ENCODE data around the gene INPP5A. TPM values are rescaled to one million over a fixed set of nuclear protein-coding genes. Genes with fewer than 3 reads are reported as not detected.

The INPP5A gene
- total RNA-seq, 2 donors from 2014 or later: 14.8 to 18.6 TPM

DNA sequence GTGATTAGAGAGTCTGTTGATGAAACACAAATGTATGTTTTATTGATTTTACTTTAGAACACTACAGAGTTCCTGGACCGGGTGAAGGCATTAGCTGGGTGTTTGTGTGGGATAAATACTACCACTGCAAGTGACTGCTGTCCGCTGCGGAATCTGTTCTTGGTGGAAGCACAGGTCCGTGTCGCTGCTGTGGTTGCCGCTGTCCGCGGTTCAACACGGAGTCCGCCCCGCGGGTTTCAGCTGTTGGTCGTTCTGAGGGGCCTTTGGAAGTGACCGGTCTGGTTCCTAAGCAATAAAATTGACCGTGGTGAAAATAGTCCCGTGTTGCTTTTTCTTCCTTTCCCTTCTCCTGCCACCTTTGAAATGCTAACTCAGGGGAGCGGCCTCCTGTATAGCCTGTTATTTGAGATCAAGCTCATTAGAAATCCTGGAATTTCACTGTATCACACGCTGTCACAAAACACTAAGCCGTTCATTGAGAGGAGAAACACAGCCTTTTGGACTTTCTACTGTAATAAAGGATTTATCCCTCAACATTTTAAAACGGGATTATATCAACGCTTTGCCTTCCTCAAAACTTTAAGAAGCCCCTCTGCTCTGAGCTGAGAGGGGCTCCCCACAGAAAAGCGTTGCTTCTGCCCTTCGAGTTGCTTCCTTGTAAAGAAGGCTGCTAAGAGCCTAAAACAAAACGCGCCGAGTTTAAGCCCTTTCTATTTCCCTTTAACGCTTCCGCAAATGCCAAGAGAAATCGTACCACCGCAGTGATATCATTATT lies 245.8 kb downstream of the INPP5A start:
- Mint-ChIP-seq H3K9me3 (no peaks in the 10 kb centered on the region), H3K27ac (no peak overlapping the region), H3K36me3 (no peaks in the 10 kb centered on the region), H3K27me3 (peaks cover 0 to 5% of the 10 kb centered on the region in 2 donors), H3K4me1 (ENCODE audit: low read depth in 2 of 2) (no peaks in the 10 kb centered on the region), H3K4me3 (peak overlapping the region; percentile 20)
- DNase-seq (ENCODE audit: low spot score) (no peak), ATAC-seq (no peak)

DNA sequence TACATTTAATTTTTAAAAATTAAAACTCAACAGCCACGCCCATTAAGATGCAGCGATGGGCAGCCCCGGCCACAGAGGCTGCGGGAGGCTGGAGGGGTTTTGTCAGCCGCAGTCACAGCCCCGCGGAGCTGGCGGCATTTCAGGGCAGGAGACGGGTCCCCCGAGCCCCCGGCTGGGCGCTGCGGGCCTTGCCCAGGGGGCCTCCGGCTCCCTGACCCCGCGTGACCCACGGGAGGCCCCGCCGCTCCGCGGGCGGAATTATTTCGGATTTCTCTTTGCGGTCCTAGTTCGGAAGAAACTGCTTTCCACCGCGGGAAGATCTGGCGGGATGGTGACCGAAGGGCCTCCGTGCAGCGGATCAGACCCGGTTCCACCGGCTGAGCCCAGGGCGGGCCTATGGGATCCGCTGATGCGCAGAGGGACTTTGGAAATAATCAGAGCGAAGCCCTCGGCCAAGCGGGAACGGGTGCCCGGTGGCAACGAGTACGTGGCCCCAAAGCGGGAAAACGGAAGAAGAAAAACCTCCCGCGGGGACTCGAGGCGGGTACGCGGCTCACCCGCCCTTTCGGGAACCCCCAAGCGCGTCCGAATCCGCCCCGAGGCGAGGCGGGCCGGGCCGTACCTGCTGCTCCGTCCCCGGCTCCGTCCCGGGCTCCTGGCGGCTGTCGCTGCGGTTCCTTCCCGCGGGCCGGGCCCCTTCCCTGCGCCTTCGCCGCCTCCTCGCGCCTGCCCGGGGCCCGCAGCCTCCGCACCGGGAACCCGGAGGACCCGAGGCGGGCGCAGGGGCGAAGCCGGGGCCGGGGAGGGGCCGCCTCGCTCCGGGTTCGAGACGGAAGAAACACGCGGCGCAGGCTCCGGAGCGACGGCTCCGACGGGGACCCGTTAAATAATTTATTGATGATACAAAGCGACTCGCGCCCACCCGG lies 246.6 kb downstream of the INPP5A start:
- Mint-ChIP-seq H3K4me1 (ENCODE audit: low read depth in 2 of 2) (no peaks in the 10 kb centered on the region), H3K27ac (no peak overlapping the region), H3K9me3 (no peaks in the 10 kb centered on the region), H3K36me3 (no peaks in the 10 kb centered on the region), H3K4me3 (peak overlapping the region; percentile 20), H3K27me3 (peaks cover 0 to 5% of the 10 kb centered on the region in 2 donors)
- ATAC-seq (no peak), DNase-seq (ENCODE audit: low spot score) (no peak)

DNA sequence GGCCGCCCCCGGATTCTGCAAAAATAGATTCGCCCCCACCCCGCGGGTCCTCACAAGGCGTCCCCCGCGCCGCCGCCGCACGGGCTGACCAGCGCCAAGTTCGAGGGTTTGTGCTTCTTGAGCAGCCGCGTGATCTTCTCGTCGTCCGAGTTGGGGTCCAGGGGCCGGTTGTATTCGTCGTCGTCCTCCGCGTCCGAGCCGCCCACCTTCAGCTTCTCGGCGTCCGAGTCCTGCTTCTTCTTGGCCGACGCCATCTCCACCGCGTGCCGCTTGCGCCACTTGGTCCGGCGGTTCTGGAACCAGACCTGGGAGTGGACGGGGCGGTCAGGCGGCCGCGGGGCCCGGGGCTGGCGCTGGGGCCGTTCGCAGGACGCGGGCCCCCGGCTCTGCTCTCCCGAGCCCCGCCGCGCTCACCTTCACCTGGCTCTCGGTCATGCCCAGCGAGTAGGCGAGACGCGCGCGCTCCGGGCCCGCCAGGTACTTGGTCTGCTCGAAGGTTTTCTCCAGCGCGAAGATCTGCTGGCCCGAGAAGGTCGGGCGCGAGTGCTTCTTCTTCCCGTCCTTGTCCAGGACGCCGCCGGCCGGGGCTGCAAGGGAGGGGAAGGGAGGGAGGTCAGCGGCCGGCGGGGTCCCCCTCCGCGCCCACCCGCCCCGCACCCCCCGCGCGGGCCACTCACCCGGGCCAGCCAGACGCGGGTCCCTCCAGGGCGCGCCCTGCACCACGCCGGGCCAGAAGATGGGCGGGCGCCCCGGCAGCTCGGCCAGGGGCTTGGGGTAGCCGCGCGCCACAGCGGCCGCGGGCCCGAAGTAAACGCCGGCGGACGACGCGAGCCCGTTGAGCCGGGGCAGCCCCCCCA lies 247.5 kb downstream of the INPP5A start:
- no peak overlapping the region for H3K4me3 Mint-ChIP-seq

DNA sequence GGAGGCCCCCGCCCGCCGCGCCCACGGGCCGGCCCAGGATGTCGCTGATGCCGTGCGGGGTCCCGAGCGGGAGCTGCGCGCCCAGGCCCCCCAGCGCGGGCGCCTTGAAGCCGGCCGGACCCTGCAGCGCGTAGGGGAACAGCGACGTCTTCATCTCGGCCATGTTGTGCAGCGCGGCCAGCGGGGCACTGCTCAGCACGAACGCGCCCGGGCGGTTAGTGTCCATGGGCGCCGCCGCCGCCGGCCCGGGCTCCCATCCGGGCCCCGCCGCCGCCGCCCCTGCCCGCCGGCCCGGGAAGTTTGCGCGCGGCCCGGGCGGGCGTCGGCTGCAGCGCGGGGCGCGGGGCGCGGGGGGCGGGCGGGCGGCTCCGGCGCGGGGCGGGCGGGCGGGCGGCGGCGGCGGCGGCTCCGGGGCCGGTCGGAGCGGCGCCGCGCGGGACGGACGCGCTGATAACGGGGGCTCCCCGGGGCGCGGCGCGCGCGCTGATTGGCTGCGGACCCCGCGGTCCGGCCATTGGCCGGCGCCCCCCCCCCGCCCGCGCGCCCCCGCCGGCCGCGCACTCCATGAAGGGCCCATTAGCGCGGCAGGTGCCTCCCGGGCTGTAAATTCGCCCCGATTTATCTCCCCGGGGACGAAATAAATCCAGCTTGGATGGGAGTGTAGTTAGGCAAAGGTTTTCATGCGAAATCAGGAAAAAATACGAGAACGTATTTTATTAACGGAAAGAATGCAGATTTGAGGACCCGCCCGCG lies 248.3 kb downstream of the INPP5A start, which contains the start of gene NKX6-2:
Gene NKX6-2 (minus strand): TSS at position 425 of the 753 bp plus-strand sequence. CDS start 199 bp downstream, at position 226.
- Mint-ChIP-seq H3K27me3 (peaks cover 0 to 5% of the 10 kb centered on the region in 2 donors), H3K4me3 (no peak within 1 kb of the TSS), H3K36me3 (no peaks in the 10 kb centered on the region), H3K9me3 (no peaks in the 10 kb centered on the region), H3K4me1 (ENCODE audit: low read depth in 2 of 2) (no peaks in the 10 kb centered on the region), H3K27ac (no peak within 1 kb of the TSS)
- ATAC-seq: no peak
- no peak for DNase-seq (ENCODE audit: low spot score)

More for the DNA sequence above, 247.5 kb downstream of the INPP5A start:
- Mint-ChIP-seq H3K27ac (no peak overlapping the region), H3K36me3 (no peaks in the 10 kb centered on the region), H3K4me1 (ENCODE audit: low read depth in 2 of 2) (no peaks in the 10 kb centered on the region), H3K9me3 (no peaks in the 10 kb centered on the region), H3K27me3 (peaks cover 0 to 5% of the 10 kb centered on the region in 2 donors)
- ATAC-seq (no peak), DNase-seq (ENCODE audit: low spot score) (no peak)

DNA sequence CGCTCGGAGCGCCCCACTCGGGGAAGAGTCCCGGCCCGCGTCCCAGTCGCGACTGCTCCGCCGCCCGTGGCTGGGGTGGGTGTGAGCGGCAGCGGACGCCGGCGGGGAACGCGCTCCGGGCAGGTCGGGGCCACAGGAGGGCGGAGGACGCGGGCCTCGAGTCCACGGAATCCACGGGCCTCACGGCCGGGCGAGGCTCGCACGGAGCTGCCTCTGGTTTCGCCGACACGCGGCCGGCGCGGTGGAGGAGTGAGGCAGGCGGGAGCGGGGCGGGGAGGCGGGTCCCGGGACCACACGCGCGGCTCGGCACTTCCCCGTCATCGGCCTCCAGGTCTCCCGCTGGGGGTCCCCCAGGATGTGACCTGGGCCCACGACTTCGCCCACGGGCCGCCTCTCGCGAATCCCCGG lies 248.9 kb downstream of the INPP5A start:
- Mint-ChIP-seq H3K27me3 (peaks cover 0 to 5% of the 10 kb centered on the region in 2 donors), H3K9me3 (no peaks in the 10 kb centered on the region), H3K27ac (no peak overlapping the region), H3K36me3 (no peaks in the 10 kb centered on the region), H3K4me1 (ENCODE audit: low read depth in 2 of 2) (no peaks in the 10 kb centered on the region), H3K4me3 (no peak overlapping the region)
- DNase-seq (ENCODE audit: low spot score) (no peak), ATAC-seq (no peak)

DNA sequence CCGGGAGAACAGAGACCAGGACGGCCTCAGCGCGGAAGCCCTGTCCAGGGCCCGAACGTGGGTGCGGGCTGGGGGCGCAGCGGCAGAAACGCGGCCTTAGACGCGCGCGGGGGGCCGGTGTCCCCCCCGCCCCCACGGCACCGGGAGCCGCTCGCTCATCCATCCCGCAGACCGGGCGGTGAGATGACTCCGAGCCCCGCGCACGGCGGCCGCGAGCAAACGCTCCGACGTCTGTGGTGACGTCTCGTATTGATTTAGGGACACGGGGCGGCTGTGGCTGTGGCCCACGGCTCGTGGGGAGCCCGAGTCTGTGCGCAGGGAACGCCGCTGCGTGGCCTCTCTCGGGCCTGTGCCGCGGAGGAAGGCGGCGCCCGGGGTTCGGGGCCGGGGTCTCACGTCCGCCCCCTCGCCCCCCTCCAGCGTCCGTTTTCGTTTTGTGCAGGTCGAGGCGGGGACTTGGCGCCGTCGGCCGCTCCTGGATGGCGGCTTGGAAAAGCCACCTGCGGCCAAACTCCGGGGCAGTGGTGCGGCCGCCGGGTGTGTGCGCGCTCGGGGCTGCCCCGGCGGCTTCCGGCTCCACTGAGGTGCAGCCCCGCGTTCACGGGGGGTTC lies 249.4 kb downstream of the INPP5A start:
- Mint-ChIP-seq H3K36me3 (no peaks in the 10 kb centered on the region), H3K9me3 (no peaks in the 10 kb centered on the region), H3K4me1 (ENCODE audit: low read depth in 2 of 2) (no peaks in the 10 kb centered on the region), H3K27ac (no peak overlapping the region), H3K4me3 (no peak overlapping the region), H3K27me3 (peaks cover 0 to 5% of the 10 kb centered on the region in 2 donors)
- ATAC-seq: no peak
- no peak for DNase-seq (ENCODE audit: low spot score)

DNA sequence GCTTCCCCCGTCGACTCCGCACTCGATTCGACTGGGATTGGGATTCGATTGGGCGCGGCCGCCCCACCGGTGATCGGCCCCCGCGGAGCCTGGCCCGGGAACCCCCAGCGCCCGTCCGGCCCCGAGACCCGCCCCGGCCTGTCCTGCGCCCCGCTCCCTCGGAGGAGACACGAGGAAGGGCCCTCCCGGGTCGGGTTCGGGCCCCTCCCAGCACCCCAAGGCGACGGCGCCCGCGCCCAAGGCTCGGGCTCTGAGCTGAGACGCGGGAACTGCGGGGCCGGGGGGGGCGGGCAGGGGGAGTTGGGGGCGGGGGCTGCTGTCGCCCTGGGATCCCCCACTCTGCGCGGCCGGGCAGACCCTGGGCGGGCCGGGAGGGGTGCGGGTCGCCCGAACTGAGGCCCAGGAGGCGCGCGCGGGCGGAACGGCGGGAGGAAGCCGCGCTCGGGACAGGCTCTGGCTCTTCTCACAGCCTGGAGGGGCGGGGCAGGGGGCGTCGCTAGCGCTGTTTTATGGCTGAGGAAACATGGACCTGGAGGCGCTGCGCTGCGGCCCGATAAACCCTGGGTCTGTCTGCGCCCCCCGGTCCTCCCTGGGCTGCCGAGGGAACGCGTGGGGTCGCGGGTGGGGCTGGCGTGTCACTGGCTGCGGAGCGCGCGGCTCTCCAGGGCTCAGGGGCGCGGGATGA lies 250.1 kb downstream of the INPP5A start:
- H3K4me1 Mint-ChIP-seq (ENCODE audit: low read depth in 2 of 2): no peaks in the 10 kb centered on the region
- no peaks in the 10 kb centered on the region for H3K9me3 Mint-ChIP-seq
- DNase-seq (ENCODE audit: low spot score) (no peak), ATAC-seq (no peak)
- H3K36me3 Mint-ChIP-seq: no peaks in the 10 kb centered on the region
- peaks cover 0 to 5% of the 10 kb centered on the region in 2 donors for H3K27me3 Mint-ChIP-seq
- H3K4me3 Mint-ChIP-seq: no peak overlapping the region
- H3K27ac Mint-ChIP-seq: no peak overlapping the region

DNA sequence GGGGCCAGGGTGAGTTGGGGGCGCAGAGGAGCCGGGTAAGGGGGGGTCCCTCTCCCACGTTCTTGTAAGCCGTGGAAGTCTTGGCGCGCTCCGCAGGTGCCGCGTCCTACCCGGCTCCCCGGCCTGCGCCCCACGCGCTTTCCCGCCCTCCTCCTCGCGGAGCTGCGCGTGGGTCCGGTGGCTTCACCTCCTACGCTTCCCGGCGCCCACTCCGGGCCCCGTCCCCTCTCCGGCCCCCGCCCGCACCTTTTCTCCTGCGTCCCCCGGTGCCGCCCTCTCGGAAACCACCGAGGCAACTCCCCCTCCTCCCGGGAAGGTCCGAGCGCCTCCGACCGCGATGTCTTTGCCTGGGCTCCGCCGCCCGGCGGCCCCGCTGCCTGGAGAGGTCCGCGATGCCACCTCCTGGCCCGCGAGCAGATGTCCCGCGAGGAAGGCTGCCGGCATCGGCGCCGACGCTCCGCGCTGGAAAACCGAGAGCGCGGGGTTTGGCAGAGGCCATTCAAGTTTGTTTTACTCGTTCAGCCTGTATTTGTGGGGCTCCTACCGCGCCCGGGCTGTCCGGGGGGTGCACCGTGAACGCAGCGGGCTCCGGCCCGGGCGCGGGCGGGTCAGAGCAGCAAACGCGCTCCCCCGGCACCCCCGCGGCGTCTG lies 250.7 kb downstream of the INPP5A start:
- Mint-ChIP-seq H3K36me3 (no peaks in the 10 kb centered on the region), H3K4me3 (no peak overlapping the region), H3K9me3 (no peaks in the 10 kb centered on the region), H3K27ac (no peak overlapping the region), H3K4me1 (ENCODE audit: low read depth in 2 of 2) (no peaks in the 10 kb centered on the region), H3K27me3 (peaks cover 0 to 6% of the 10 kb centered on the region in 2 donors)
- no peak for DNase-seq (ENCODE audit: low spot score)
- ATAC-seq: no peak

DNA sequence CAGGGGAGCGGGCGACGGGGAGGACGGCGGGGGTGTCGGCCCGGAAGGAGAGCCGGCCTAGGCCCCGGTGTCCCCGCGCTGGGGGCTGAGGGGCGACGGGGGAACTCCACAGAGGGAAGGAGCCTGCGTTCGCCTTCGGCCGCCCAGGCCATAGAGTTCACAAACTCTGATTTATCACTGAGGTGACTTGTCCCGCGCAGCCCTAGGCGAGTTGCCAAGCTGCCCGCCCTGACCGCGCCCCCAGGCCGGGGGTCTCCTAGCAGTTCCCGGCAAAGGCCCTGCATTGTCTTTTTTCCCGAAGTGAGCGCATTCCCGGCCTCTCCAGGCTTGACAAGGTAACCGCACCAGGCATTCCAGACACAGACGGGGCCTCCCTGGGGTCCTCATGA lies 251.2 kb downstream of the INPP5A start:
- Mint-ChIP-seq H3K4me3 (no peak overlapping the region), H3K9me3 (no peaks in the 10 kb centered on the region), H3K36me3 (no peaks in the 10 kb centered on the region), H3K27me3 (peaks cover 0 to 6% of the 10 kb centered on the region in 2 donors), H3K27ac (no peak overlapping the region), H3K4me1 (ENCODE audit: low read depth in 2 of 2) (no peaks in the 10 kb centered on the region)
- ATAC-seq (no peak), DNase-seq (ENCODE audit: low spot score) (no peak)

DNA sequence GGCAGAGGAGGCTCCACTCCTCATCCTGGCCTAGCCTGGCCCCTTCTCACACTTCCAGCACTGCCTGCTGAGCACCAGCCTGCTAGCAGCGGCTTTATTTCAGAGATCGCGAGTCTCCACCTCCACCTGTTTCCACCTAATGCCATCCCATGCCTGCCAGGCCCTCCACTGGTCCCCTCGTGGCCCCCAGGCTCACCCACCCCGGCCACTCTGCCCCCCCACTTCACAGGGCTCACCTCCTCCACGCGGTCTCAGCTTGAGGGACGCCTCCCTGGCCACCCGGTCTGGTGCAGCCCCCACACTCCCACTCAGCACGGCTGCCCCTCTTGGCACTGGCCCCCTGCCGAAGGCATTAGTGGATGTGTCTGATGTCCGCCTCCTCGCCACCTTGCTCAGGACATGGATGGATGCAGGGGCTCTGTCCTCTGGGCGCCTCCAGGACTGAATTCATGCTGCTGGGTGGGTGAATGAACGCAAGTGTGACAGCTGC lies 252.1 kb downstream of the INPP5A start:
- H3K9me3 Mint-ChIP-seq: no peaks in the 10 kb centered on the region
- no peak for ATAC-seq

DNA sequence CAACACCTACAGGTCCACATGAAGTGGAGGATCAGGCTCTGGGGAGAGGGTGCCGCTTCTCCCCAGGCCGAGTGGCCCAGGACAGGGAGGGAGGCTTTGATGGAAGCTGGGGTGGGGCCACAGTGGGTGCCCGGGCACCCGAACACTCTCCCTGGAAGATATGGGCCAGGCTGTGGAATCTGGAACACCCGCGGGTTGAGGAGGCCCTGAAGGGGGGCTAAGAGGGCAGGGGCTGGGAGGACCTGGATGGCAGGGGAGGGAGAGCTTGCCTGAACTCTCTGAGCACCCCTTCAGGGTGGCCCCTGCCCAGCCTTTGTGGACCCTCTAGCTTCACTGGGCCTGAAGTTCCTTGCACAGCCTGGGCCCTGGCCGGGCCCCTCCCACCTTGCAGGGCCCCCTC lies 252.9 kb downstream of the INPP5A start:
- no peak for DNase-seq (ENCODE audit: low spot score)
- Mint-ChIP-seq H3K27ac (no peak overlapping the region), H3K9me3 (no peaks in the 10 kb centered on the region)

More for the DNA sequence above, 252.1 kb downstream of the INPP5A start:
- Mint-ChIP-seq H3K4me1 (ENCODE audit: low read depth in 2 of 2) (no peaks in the 10 kb centered on the region), H3K4me3 (no peak overlapping the region), H3K27me3 (peaks cover 0 to 3% of the 10 kb centered on the region in 2 donors), H3K27ac (no peak overlapping the region), H3K36me3 (no peaks in the 10 kb centered on the region)
- DNase-seq (ENCODE audit: low spot score): no peak

More for the DNA sequence above, 252.9 kb downstream of the INPP5A start:
- Mint-ChIP-seq H3K36me3 (no peaks in the 10 kb centered on the region), H3K4me3 (no peak overlapping the region), H3K27me3 (peaks cover 0 to 3% of the 10 kb centered on the region in 2 donors), H3K4me1 (ENCODE audit: low read depth in 2 of 2) (no peaks in the 10 kb centered on the region)
- no peak for ATAC-seq
